CD4-positive, alpha-beta T cell treated with Interleukin-21 for 1 hour (primary cell): ENCODE results near the gene ELAVL1.

Experiments
- DNase-seq: peaks from one replicate; pipeline ENCODE4 v3.0.0-alpha.2; 2020

The ELAVL1 gene

GRCh38 chr19:7908742-7909461 is 96.5 kb downstream of the ELAVL1 start:
- DNase-seq: no peak
